Activated gamma-delta T cell (primary cell): ENCODE measurements around the gene METTL26.

Experiments
- DNase-seq: peaks from one replicate; lab custom pipeline; 2025; lab: John Stamatoyannopoulos, UW

The METTL26 gene

GRCh38 chr16:658679-659571 lies 22.8 kb upstream of the METTL26 start:
- DNase-seq: no peak

GRCh38 chr16:657487-657886 lies 21.4 kb upstream of the METTL26 start:
- DNase-seq: no peak

- no peak for DNase-seq
Observed at GRCh38 chr16:654034-654433, 17.9 kb upstream of the METTL26 start.

GRCh38 chr16:652454-653305 lies 16.6 kb upstream of the METTL26 start:
- no peak for DNase-seq

- no peak for DNase-seq
Observed at GRCh38 chr16:651844-652243, 15.7 kb upstream of the METTL26 start.

GRCh38 chr16:649631-650030 lies 13.5 kb upstream of the METTL26 start:
- no peak for DNase-seq

- DNase-seq: peak; percentile 91
Observed at GRCh38 chr16:648781-649589, 12.9 kb upstream of the METTL26 start, which contains the start of gene WDR90. Gene WDR90, plus strand, starts transcription at chr16:649365. Its CDS starts 52 bp downstream, at chr16:649417.

- DNase-seq: no peak
Observed at GRCh38 chr16:648071-648780, 12.1 kb upstream of the METTL26 start.

GRCh38 chr16:647173-647902 lies 11.2 kb upstream of the METTL26 start:
- no peak for DNase-seq

- DNase-seq: no peak
Observed at GRCh38 chr16:646679-647172, 10.6 kb upstream of the METTL26 start.

GRCh38 chr16:645852-646678 lies 10.0 kb upstream of the METTL26 start:
- DNase-seq: no peak

- no peak for DNase-seq
Observed at GRCh38 chr16:644556-644955, 8.5 kb upstream of the METTL26 start.

GRCh38 chr16:643050-643368 lies 6.9 kb upstream of the METTL26 start:
- DNase-seq: no peak

GRCh38 chr16:642189-643049 lies 6.3 kb upstream of the METTL26 start:
- DNase-seq: no peak

- DNase-seq: peak; percentile 45
Observed at GRCh38 chr16:641326-642188, 5.5 kb upstream of the METTL26 start, which contains the start of gene MCRIP2. Gene MCRIP2, plus strand, starts transcription at chr16:641828. Its CDS starts 164 bp downstream, at chr16:641992.

- no peak for DNase-seq
Observed at GRCh38 chr16:640614-641013, 4.5 kb upstream of the METTL26 start.

- DNase-seq: no peak
Observed at GRCh38 chr16:638836-639235, 2.7 kb upstream of the METTL26 start.
